HK-2 (cell line): ENCODE data around the gene LGALS9.

ENCODE experiments used
- DNase-seq: peaks from one replicate; pipeline ENCODE4 v3.0.0-alpha.2; 2018; ENCODE audit not compliant: unreplicated experiment

LGALS9 gene

GRCh38 chr17:27603421-27603770 lies 27.6 kb upstream of the LGALS9 start:
- DNase-seq = no peak

- no peak for DNase-seq
Observed at GRCh38 chr17:27603880-27604794, 26.9 kb upstream of the LGALS9 start.

- DNase-seq = no peak
Observed at GRCh38 chr17:27605409-27605808, 25.6 kb upstream of the LGALS9 start.

- no peak for DNase-seq
Observed at GRCh38 chr17:27607521-27608091, 23.4 kb upstream of the LGALS9 start.

GRCh38 chr17:27608328-27609230 lies 22.4 kb upstream of the LGALS9 start:
- DNase-seq = no peak

- no peak for DNase-seq
Observed at GRCh38 chr17:27609611-27610303, 21.2 kb upstream of the LGALS9 start.

- no peak for DNase-seq
Observed at GRCh38 chr17:27610304-27610677, 20.7 kb upstream of the LGALS9 start.

GRCh38 chr17:27612160-27612770 lies 18.7 kb upstream of the LGALS9 start:
- no peak for DNase-seq

- no peak for DNase-seq
Observed at GRCh38 chr17:27613433-27613832, 17.6 kb upstream of the LGALS9 start.

GRCh38 chr17:27615121-27615520 lies 15.9 kb upstream of the LGALS9 start:
- no peak for DNase-seq

- DNase-seq = no peak
Observed at GRCh38 chr17:27616414-27616813, 14.6 kb upstream of the LGALS9 start.

- DNase-seq = no peak
Observed at GRCh38 chr17:27618417-27618816, 12.6 kb upstream of the LGALS9 start.

- DNase-seq = no peak
Observed at GRCh38 chr17:27620721-27621120, 10.3 kb upstream of the LGALS9 start.

- no peak for DNase-seq
Observed at GRCh38 chr17:27621536-27621935, 9.5 kb upstream of the LGALS9 start.

GRCh38 chr17:27621942-27622559 lies 8.9 kb upstream of the LGALS9 start:
- no peak for DNase-seq

- DNase-seq = no peak
Observed at GRCh38 chr17:27622986-27623385, 8.0 kb upstream of the LGALS9 start.

- DNase-seq = no peak
Observed at GRCh38 chr17:27623614-27624013, 7.4 kb upstream of the LGALS9 start.

- DNase-seq = no peak
Observed at GRCh38 chr17:27624539-27624938, 6.4 kb upstream of the LGALS9 start.

GRCh38 chr17:27625856-27626255 lies 5.1 kb upstream of the LGALS9 start:
- DNase-seq = no peak

GRCh38 chr17:27627514-27627913 lies 3.5 kb upstream of the LGALS9 start:
- DNase-seq = no peak

GRCh38 chr17:27628376-27628775 lies 2.6 kb upstream of the LGALS9 start:
- no peak for DNase-seq
